ENCODE measurements around the gene C4orf17. TPM values are rescaled to one million over a fixed set of nuclear protein-coding genes. Genes with fewer than 3 reads are reported as not detected.

The C4orf17 gene
- total RNA-seq, 2 experiments from 2014 or later, result not detected

DNA sequence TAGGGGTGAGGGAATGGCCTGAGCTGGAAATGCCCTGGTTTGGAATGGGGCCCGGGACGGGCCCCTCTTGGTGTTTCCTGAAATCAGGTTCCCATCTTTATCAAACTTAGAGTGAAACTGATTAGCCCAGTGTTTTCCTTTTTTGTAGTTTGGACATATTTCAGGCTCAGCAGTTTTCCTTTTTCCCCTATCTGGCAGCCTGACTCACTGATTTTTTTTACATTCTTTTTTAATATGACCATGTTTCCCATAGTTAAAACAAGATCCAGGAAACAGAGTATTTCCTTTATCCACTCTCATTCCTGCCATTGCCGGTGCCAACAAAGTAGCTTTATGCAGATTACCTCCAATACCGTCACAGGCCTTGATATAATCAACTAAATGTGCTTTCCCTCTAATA lies 20.5 kb upstream of the C4orf17 start:
- Histone ChIP-seq H3K9me2 (ENCODE audit: insufficient read depth, low read length) (no peaks in the 10 kb centered on the region), H2AFZ (ENCODE audit: low read length) (no peak overlapping the region), H3K4me1 (ENCODE audit: insufficient read depth, low read length, poor library complexity, severe bottlenecking) (no peaks in the 10 kb centered on the region), H3K36me3 (ENCODE audit: insufficient read depth, low read length) (no peaks in the 10 kb centered on the region), H3K9me3 (ENCODE audit: low read length) (peaks cover 9% of the 10 kb centered on the region), H3K4me2 (ENCODE audit: low read length) (no peak overlapping the region), H3K79me2 (ENCODE audit: insufficient read depth, low read depth, low read length) (no peaks in the 10 kb centered on the region), H4K20me1 (ENCODE audit: insufficient read depth, low read length) (no peaks in the 10 kb centered on the region), H3K27ac (ENCODE audit: low read depth, low read length, poor library complexity, severe bottlenecking) (no peak overlapping the region), H3K4me3 (ENCODE audit: low read depth, low read length, poor library complexity, severe bottlenecking) (no peak overlapping the region)
- POLR2A ChIA-PET, result no interaction called here
- no TSS peak for BruUV-seq (replicated peaks)
- TF ChIP-seq EZH2phosphoT487 (IDR thresholded peaks at IDR 0.05; ENCODE audit: borderline replicate concordance, low read depth, low read length), result no peak
- TF ChIP-seq, protein P1, sequence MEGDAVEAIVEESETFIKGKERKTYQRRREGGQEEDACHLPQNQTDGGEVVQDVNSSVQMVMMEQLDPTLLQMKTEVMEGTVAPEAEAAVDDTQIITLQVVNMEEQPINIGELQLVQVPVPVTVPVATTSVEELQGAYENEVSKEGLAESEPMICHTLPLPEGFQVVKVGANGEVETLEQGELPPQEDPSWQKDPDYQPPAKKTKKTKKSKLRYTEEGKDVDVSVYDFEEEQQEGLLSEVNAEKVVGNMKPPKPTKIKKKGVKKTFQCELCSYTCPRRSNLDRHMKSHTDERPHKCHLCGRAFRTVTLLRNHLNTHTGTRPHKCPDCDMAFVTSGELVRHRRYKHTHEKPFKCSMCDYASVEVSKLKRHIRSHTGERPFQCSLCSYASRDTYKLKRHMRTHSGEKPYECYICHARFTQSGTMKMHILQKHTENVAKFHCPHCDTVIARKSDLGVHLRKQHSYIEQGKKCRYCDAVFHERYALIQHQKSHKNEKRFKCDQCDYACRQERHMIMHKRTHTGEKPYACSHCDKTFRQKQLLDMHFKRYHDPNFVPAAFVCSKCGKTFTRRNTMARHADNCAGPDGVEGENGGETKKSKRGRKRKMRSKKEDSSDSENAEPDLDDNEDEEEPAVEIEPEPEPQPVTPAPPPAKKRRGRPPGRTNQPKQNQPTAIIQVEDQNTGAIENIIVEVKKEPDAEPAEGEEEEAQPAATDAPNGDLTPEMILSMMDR (conservative IDR thresholded peaks at IDR 0.05; ENCODE audit: low read length), result no peak
- intact Hi-C loops (cut with micrococcal nuclease; ENCODE audit: unreplicated experiment), result no loop called here
- CTCF ChIA-PET (ENCODE audit: unreplicated experiment), result no interaction called here
- DNase-seq (ENCODE audit: low spot score), result no peak

DNA sequence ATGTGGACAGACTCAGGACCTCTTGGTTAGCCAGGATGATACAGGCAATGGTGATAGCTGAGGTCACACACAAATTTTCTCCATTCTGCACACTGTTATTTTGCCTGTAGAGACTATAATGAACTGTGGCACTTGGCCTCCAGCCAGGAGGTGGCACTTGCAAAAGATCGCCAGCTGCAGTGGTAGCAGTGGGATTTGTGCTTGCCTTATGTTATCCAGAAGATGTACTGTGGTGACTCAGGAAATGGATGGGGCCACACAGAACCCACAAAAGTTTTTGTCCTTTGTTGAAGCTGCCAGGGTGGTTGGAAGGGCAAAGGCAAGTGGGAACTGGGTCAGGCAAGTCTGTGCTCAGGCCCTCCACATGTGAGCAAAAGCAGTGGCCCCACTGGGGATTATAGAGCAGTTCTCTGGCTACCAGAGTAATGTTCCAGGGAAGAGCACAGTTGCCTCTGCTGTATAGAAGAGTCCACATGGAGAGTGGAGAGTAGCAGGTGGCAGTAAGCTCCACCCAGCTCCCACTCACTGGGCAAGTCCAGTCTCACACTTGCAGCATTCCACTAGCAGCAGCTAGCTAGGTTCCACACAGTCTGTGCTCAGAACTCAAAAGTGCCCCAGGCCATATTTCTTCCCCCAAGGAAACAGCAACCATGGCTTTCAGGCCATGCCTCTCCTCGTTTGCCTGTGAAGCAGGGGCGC lies 5.9 kb upstream of the C4orf17 start:
- H3K36me3 ChIP-seq (ENCODE audit: insufficient read depth, low read length), result no peaks in the 10 kb centered on the region
- H3K9me2 ChIP-seq (ENCODE audit: insufficient read depth, low read length), result no peaks in the 10 kb centered on the region
- no peaks in the 10 kb centered on the region for H4K20me1 ChIP-seq (ENCODE audit: insufficient read depth, low read length)
- no peaks in the 10 kb centered on the region for H3K9me3 ChIP-seq (ENCODE audit: low read length)
- CTCF ChIA-PET (ENCODE audit: unreplicated experiment), result no interaction called here
- H3K4me2 ChIP-seq (ENCODE audit: low read length), result no peak overlapping the region
- POLR2A ChIA-PET, result no interaction called here
- H3K79me2 ChIP-seq (ENCODE audit: insufficient read depth, low read depth, low read length), result no peaks in the 10 kb centered on the region
- DNase-seq (ENCODE audit: low spot score), result no peak
- H2AFZ ChIP-seq (ENCODE audit: low read length), result no peak overlapping the region
- no peak overlapping the region for H3K27ac ChIP-seq (ENCODE audit: low read depth, low read length, poor library complexity, severe bottlenecking)
- no peak overlapping the region for H3K4me3 ChIP-seq (ENCODE audit: low read depth, low read length, poor library complexity, severe bottlenecking)
- no TSS peak for BruUV-seq (replicated peaks)
- TF ChIP-seq EZH2phosphoT487 (IDR thresholded peaks at IDR 0.05; ENCODE audit: borderline replicate concordance, low read depth, low read length), result no peak
- TF ChIP-seq, protein P1 (conservative IDR thresholded peaks at IDR 0.05; ENCODE audit: low read length), result no peak
- no peaks in the 10 kb centered on the region for H3K4me1 ChIP-seq (ENCODE audit: insufficient read depth, low read length, poor library complexity, severe bottlenecking)
- intact Hi-C loops (cut with micrococcal nuclease; ENCODE audit: unreplicated experiment), result no loop called here

DNA sequence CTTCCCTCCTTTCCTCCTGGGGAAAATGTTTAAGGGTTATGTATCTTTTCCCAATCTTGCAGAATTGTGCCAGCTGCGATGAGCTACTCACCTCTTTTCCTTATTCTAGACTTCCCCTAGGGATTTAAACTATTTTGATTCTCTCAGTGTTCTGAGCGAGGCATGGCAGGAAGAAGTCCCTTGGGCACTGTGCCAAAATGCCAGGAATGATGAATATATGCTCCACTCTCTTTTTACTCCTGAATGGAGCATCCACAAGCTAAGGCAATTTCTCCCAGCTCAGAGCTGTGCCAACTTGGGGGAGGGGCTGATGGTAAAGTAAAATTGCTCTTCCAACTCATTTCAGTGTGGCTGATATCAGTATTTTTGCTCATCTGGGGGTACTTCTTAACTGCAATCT lies 4.0 kb upstream of the C4orf17 start:
- Histone ChIP-seq H4K20me1 (ENCODE audit: insufficient read depth, low read length) (no peaks in the 10 kb centered on the region), H3K4me1 (ENCODE audit: insufficient read depth, low read length, poor library complexity, severe bottlenecking) (no peaks in the 10 kb centered on the region), H3K79me2 (ENCODE audit: insufficient read depth, low read depth, low read length) (no peaks in the 10 kb centered on the region), H3K9me3 (ENCODE audit: low read length) (no peaks in the 10 kb centered on the region), H3K9me2 (ENCODE audit: insufficient read depth, low read length) (no peaks in the 10 kb centered on the region), H2AFZ (ENCODE audit: low read length) (no peak overlapping the region), H3K36me3 (ENCODE audit: insufficient read depth, low read length) (no peaks in the 10 kb centered on the region), H3K27ac (ENCODE audit: low read depth, low read length, poor library complexity, severe bottlenecking) (no peak overlapping the region), H3K4me2 (ENCODE audit: low read length) (no peak overlapping the region), H3K4me3 (ENCODE audit: low read depth, low read length, poor library complexity, severe bottlenecking) (no peak overlapping the region)
- CTCF ChIA-PET (ENCODE audit: unreplicated experiment), result no interaction called here
- no TSS peak for BruUV-seq (replicated peaks)
- TF ChIP-seq, protein P1 (conservative IDR thresholded peaks at IDR 0.05; ENCODE audit: low read length), result no peak
- TF ChIP-seq EZH2phosphoT487 (IDR thresholded peaks at IDR 0.05; ENCODE audit: borderline replicate concordance, low read depth, low read length), result no peak
- no peak for DNase-seq (ENCODE audit: low spot score)
- intact Hi-C loops (cut with micrococcal nuclease; ENCODE audit: unreplicated experiment), result no loop called here
- POLR2A ChIA-PET, result no interaction called here
